Neuronal stem cell (in vitro differentiated cells): ENCODE results near the gene TAF4.

Experiments used
- DNase-seq: peaks from one replicate; pipeline ENCODE4 v3.0.0-alpha.2; 2013; ENCODE audit warnings: low spot score
- H2AFZ ChIP-seq: one replicate; pipeline ENCODE4 v1.6.1; 2013; ENCODE audit warnings: mild to moderate bottlenecking, low read length, inconsistent platforms
- H2AK5ac ChIP-seq: 2 replicates; pipeline ENCODE4 v1.6.1; 2013; ENCODE audit warnings: low read depth, mild to moderate bottlenecking, inconsistent platforms, low read length, moderate library complexity, mixed read lengths
- H2BK120ac ChIP-seq: 2 replicates; pipeline ENCODE4 v1.6.1; 2013; ENCODE audit warnings: low read depth, mild to moderate bottlenecking, inconsistent platforms, low read length, moderate library complexity, mixed read lengths
- H2BK12ac ChIP-seq: one replicate; pipeline ENCODE4 v1.6.1; 2013; ENCODE audit warnings: low read length, inconsistent platforms
- H2BK15ac ChIP-seq: 2 replicates; pipeline ENCODE4 v1.6.1; 2013; ENCODE audit warnings: mild to moderate bottlenecking, low read length, inconsistent platforms, mixed read lengths
- H2BK5ac ChIP-seq: one replicate; pipeline ENCODE4 v1.6.1; 2013; ENCODE audit warnings: inconsistent platforms, mild to moderate bottlenecking, low read length, moderate library complexity
- H3K14ac ChIP-seq: one replicate; pipeline ENCODE4 v1.6.1; 2013; ENCODE audit warnings: low read length, inconsistent platforms
- H3K18ac ChIP-seq: 2 replicates; pipeline ENCODE4 v1.6.1; 2013; ENCODE audit warnings: low read length, inconsistent platforms
- H3K23ac ChIP-seq: 2 replicates; pipeline ENCODE4 v1.6.1; 2013; ENCODE audit warnings: low read depth, mild to moderate bottlenecking, mixed read lengths, low read length, inconsistent platforms; ENCODE audit not compliant: poor library complexity
- H3K27ac ChIP-seq: replicated peaks from 3 replicates; pipeline ENCODE4 v1.5.1; 2013; ENCODE audit warnings: low read length, inconsistent platforms
- H3K27me3 ChIP-seq, 3 experiments: 2 replicates each; pipeline ENCODE4 v1.6.1; 2013; ENCODE audit warnings: low read length in 3 of 3, mild to moderate bottlenecking in 2 of 3, inconsistent platforms in 1 of 3, low read depth in 1 of 3, mixed read lengths in 1 of 3, moderate library complexity in 1 of 3; ENCODE audit not compliant: control insufficient read depth in 3 of 3, insufficient read depth in 3 of 3
- H3K36me3 ChIP-seq, 2 donors: replicated peaks in 1 of 2; 2 replicates each; pipeline ENCODE4 v1.6.1; 2013; ENCODE audit warnings: low read length in 2 of 2; ENCODE audit not compliant: control insufficient read depth in 2 of 2, insufficient read depth in 2 of 2
- H3K4ac ChIP-seq: 2 replicates; pipeline ENCODE4 v1.6.1; 2013; ENCODE audit warnings: inconsistent platforms, mild to moderate bottlenecking, low read length, moderate library complexity
- H3K4me1 ChIP-seq, 2 donors: 1 replicate in 1 of 2; 2 replicates in 1 of 2; pipeline ENCODE4 v1.6.1; 2013; ENCODE audit warnings: low read length in 2 of 2, low read depth in 1 of 2; ENCODE audit not compliant: control insufficient read depth in 2 of 2, insufficient read depth in 1 of 2
- H3K4me2 ChIP-seq: one replicate; pipeline ENCODE4 v1.6.1; 2013; ENCODE audit warnings: mild to moderate bottlenecking, low read length, inconsistent platforms; ENCODE audit not compliant: insufficient read depth, poor library complexity, severe bottlenecking
- H3K4me3 ChIP-seq, 2 donors: 2 replicates each; pipeline ENCODE4 v1.5.1; 2013; ENCODE audit warnings: low read length in 2 of 2, mild to moderate bottlenecking in 2 of 2, inconsistent platforms in 1 of 2, moderate library complexity in 1 of 2
- H3K79me1 ChIP-seq: one replicate; pipeline ENCODE4 v1.6.1; 2013; ENCODE audit warnings: low read depth, mild to moderate bottlenecking, inconsistent platforms, low read length, moderate library complexity
- H3K9ac ChIP-seq: one replicate; pipeline ENCODE4 v1.6.1; 2013; ENCODE audit warnings: mild to moderate bottlenecking, low read depth, low read length, inconsistent platforms; ENCODE audit not compliant: poor library complexity
- H3K9me3 ChIP-seq, 2 donors: replicated peaks in 1 of 2; 2 replicates each; pipeline versions ENCODE3 to v1.6.1; 2013; ENCODE audit warnings: low read length in 2 of 2, mild to moderate bottlenecking in 2 of 2, inconsistent platforms in 1 of 2, low read depth in 1 of 2, mixed read lengths in 1 of 2, moderate library complexity in 1 of 2; ENCODE audit not compliant: control insufficient read depth in 2 of 2, insufficient read depth in 1 of 2
- H4K8ac ChIP-seq: one replicate; pipeline ENCODE4 v1.6.1; 2013; ENCODE audit warnings: low read depth, mild to moderate bottlenecking, inconsistent platforms, low read length, moderate library complexity
- H4K91ac ChIP-seq: one replicate; pipeline ENCODE4 v1.6.1; 2013; ENCODE audit warnings: low read length, low read depth, mild to moderate bottlenecking, inconsistent platforms; ENCODE audit not compliant: poor library complexity
- WGBS, 2 donors: extraction: QIAGEN DNeasy Blood & Tissue Kit; methylation state at CpG; one replicate each; pipeline ENCODE4 v1.1.7; 2013; ENCODE audit warnings: missing lambda C conversion rate in 2 of 2, mixed read lengths in 1 of 2; ENCODE audit not compliant: insufficient read length in 2 of 2, insufficient replicate concordance in 1 of 2; ENCODE audit errors: extremely low coverage in 2 of 2; 5-methylcytosine and 5-hydroxymethylcytosine counted together

The TAF4 gene

GRCh38 chr20:62006482-62006881 lies 59.2 kb downstream of the TAF4 start:
- Histone ChIP-seq H3K27me3 (no peaks in the 10 kb centered on the region), H2AK5ac (no peak overlapping the region), H3K23ac (no peak overlapping the region), H3K14ac (no peak overlapping the region), H2BK15ac (no peak overlapping the region), H3K4me2 (no peak overlapping the region), H3K27ac (no peak overlapping the region), H3K4ac (no peak overlapping the region), H3K9ac (peak overlapping the region; percentile 65), H2BK120ac (no peak overlapping the region), H2BK5ac (no peak overlapping the region), H3K18ac (no peak overlapping the region), H2AFZ (no peak overlapping the region), H3K79me1 (peaks cover 7% of the 10 kb centered on the region), H3K36me3 (peaks cover 56 to 95% of the 10 kb centered on the region in 2 donors), H4K8ac (no peak overlapping the region), H2BK12ac (no peak overlapping the region), H3K4me3 (no peak overlapping the region), H4K91ac (no peak overlapping the region), H3K9me3 (peaks cover 0 to 6% of the 10 kb centered on the region in 2 donors), H3K4me1 (peaks cover 0 to 1% of the 10 kb centered on the region in 2 donors)
- no peak for DNase-seq
- no CpG with 5 or more reads among the region's 28 CpGs for WGBS, 2 donors

GRCh38 chr20:62004614-62005013 lies 61.1 kb downstream of the TAF4 start:
- Histone ChIP-seq H3K9ac (no peak overlapping the region), H2BK5ac (no peak overlapping the region), H3K9me3 (peaks cover 0 to 6% of the 10 kb centered on the region in 2 donors), H2AFZ (no peak overlapping the region), H3K4me2 (no peak overlapping the region), H3K18ac (no peak overlapping the region), H3K79me1 (peaks cover 7% of the 10 kb centered on the region), H2BK12ac (no peak overlapping the region), H2BK120ac (no peak overlapping the region), H4K8ac (no peak overlapping the region), H2AK5ac (no peak overlapping the region), H2BK15ac (no peak overlapping the region), H3K4me3 (no peak overlapping the region), H3K36me3 (peaks cover 63 to 100% of the 10 kb centered on the region in 2 donors), H3K14ac (no peak overlapping the region), H4K91ac (no peak overlapping the region), H3K27me3 (no peaks in the 10 kb centered on the region), H3K27ac (no peak overlapping the region), H3K4ac (no peak overlapping the region), H3K23ac (no peak overlapping the region), H3K4me1 (no peaks in the 10 kb centered on the region)
- no CpG with 5 or more reads among the region's 5 CpGs for WGBS, 2 donors
- no peak for DNase-seq

- Histone ChIP-seq H3K4me2 (peak overlapping the region; percentile 4), H4K91ac (no peak overlapping the region), H3K4me3 (no peak overlapping the region), H2BK5ac (no peak overlapping the region), H3K36me3 (peaks cover 63 to 100% of the 10 kb centered on the region in 2 donors), H4K8ac (no peak overlapping the region), H3K79me1 (peaks cover 7% of the 10 kb centered on the region), H3K9ac (peak overlapping the region; percentile 38), H3K4me1 (no peaks in the 10 kb centered on the region), H2AFZ (no peak overlapping the region), H3K23ac (peak overlapping the region; percentile 58), H3K9me3 (peaks cover 0 to 6% of the 10 kb centered on the region in 2 donors), H3K18ac (no peak overlapping the region), H2AK5ac (no peak overlapping the region), H3K14ac (peak overlapping the region; percentile 47), H2BK12ac (peak overlapping the region; percentile 6), H2BK15ac (no peak overlapping the region), H3K4ac (no peak overlapping the region), H3K27ac (no peak overlapping the region), H3K27me3 (no peaks in the 10 kb centered on the region), H2BK120ac (no peak overlapping the region)
- no peak for DNase-seq
- no CpG with 5 or more reads among the region's 24 CpGs for WGBS, 2 donors
These were observed 61.9 kb downstream of the TAF4 start for GRCh38 chr20:62003567-62004405.

- no peak for DNase-seq
- Histone ChIP-seq H3K4me1 (no peaks in the 10 kb centered on the region), H3K4me2 (no peak overlapping the region), H2BK5ac (no peak overlapping the region), H3K4ac (no peak overlapping the region), H4K91ac (no peak overlapping the region), H2AFZ (no peak overlapping the region), H4K8ac (no peak overlapping the region), H3K79me1 (peaks cover 7% of the 10 kb centered on the region), H2AK5ac (no peak overlapping the region), H3K14ac (no peak overlapping the region), H3K18ac (no peak overlapping the region), H3K9ac (no peak overlapping the region), H3K9me3 (peaks cover 0 to 6% of the 10 kb centered on the region in 2 donors), H2BK12ac (no peak overlapping the region), H3K27ac (no peak overlapping the region), H3K36me3 (peaks cover 62 to 100% of the 10 kb centered on the region in 2 donors), H3K4me3 (no peak overlapping the region), H3K27me3 (no peaks in the 10 kb centered on the region), H2BK15ac (no peak overlapping the region), H3K23ac (no peak overlapping the region), H2BK120ac (no peak overlapping the region)
- WGBS, 2 donors, result no CpG with 5 or more reads among the region's 18 CpGs
These were observed 62.7 kb downstream of the TAF4 start for GRCh38 chr20:62002882-62003480.
